ENCODE measurements around the gene CALCOCO1.

DNA sequence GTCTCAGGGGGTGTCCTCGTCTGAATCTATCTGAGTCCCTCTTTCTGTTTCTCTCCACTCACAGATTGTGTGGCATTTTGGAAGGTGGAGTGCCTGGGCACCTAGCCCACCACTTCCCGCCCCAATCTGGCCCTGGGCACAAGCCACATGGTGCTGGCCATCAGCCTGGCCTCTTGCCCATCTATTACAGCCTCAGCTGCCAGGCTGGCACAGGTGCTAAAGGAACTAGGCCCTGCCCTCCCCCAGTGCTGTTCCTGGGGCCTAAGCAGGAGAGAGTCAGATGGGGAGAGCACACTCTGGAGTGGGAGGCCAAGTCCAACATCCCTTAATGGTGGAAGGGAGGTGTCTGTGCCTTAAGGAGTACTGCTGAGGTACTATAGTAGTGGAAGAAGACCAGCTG is 8.3 kb upstream of the CALCOCO1 start:
- TF ChIP-seq, protein P1, sequence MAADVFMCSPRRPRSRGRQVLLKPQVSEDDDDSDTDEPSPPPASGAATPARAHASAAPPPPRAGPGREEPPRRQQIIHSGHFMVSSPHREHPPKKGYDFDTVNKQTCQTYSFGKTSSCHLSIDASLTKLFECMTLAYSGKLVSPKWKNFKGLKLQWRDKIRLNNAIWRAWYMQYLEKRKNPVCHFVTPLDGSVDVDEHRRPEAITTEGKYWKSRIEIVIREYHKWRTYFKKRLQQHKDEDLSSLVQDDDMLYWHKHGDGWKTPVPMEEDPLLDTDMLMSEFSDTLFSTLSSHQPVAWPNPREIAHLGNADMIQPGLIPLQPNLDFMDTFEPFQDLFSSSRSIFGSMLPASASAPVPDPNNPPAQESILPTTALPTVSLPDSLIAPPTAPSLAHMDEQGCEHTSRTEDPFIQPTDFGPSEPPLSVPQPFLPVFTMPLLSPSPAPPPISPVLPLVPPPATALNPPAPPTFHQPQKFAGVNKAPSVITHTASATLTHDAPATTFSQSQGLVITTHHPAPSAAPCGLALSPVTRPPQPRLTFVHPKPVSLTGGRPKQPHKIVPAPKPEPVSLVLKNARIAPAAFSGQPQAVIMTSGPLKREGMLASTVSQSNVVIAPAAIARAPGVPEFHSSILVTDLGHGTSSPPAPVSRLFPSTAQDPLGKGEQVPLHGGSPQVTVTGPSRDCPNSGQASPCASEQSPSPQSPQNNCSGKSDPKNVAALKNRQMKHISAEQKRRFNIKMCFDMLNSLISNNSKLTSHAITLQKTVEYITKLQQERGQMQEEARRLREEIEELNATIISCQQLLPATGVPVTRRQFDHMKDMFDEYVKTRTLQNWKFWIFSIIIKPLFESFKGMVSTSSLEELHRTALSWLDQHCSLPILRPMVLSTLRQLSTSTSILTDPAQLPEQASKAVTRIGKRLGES (CRISPR knock-in tag; IDR thresholded peaks at IDR 0.05; ENCODE audit: borderline replicate concordance) = no peak
- TF ChIP-seq FOSL1 (CRISPR knock-in tag; IDR thresholded peaks at IDR 0.05; ENCODE audit: borderline replicate concordance) (no peak), GABPA (IDR thresholded peaks at IDR 0.05; ENCODE audit: low read depth, low read length) (no peak), GABPA (CRISPR knock-in tag; IDR thresholded peaks at IDR 0.05; ENCODE audit: low read depth) (no peak), KAT7 (CRISPR knock-in tag; IDR thresholded peaks at IDR 0.05; ENCODE audit: borderline replicate concordance) (no peak), IKZF4 (CRISPR knock-in tag; IDR thresholded peaks at IDR 0.05; ENCODE audit: borderline replicate concordance, low read depth, not compliant biosample characterization) (no peak)

Measured in HepG2 (cell line).